ENCODE results near the gene CARMIL3. TPM values are rescaled to one million over a fixed set of nuclear protein-coding genes. Genes with fewer than 3 reads are reported as not detected.

The CARMIL3 gene
- total and polyA plus RNA-seq, 2 of the 4 experiments (the other 2 are of a cell fraction), result under 0.01 TPM; not detected in 1

- Histone ChIP-seq H4K20me1 (ENCODE audit: insufficient read depth, low read length) (no peaks in the 10 kb centered on the region), H2AK9ac (replicated peaks; ENCODE audit: low read depth, low read length, poor library complexity) (peak overlapping the region; percentile 79), H3K79me1 (ENCODE audit: low read depth in 1 of 2, low read length in 2 of 2) (peaks cover 10 to 16% of the 10 kb centered on the region in 2 experiments; a peak in 2 of 4 replicates), H3K4ac (ENCODE audit: low read depth, low read length) (peak overlapping the region; percentile 86), H4K5ac (ENCODE audit: low read depth, low read length) (peak overlapping the region; percentile 81), H3K4me2 (ENCODE audit: low read depth, low read length) (peak overlapping the region; percentile 89), H3K9me3 (ENCODE audit: control insufficient read depth, insufficient read depth, low read length) (no peaks in the 10 kb centered on the region), H2BK20ac (ENCODE audit: low read depth, low read length) (no peak overlapping the region), H2BK15ac (ENCODE audit: low read depth, low read length) (peak overlapping the region; percentile 12; the same call in 1 of the 3 replicates), H3K36me3 (ENCODE audit: control insufficient read depth, insufficient read depth, low read length) (peaks cover 18% of the 10 kb centered on the region), H2AK5ac (ENCODE audit: low read depth, low read length) (no peak overlapping the region), H3K27ac (ENCODE audit: insufficient read depth, low read length) (peak overlapping the region; percentile 20; the same call in 1 of the 2 replicates), H4K8ac (ENCODE audit: low read depth in 2 of 2, low read length in 2 of 2) (peak overlapping the region; percentile 35 to 86; a peak in 3 of 4 replicates), H3K56ac (ENCODE audit: extremely low read depth, insufficient read depth, low read length) (peak overlapping the region; percentile 38; the same call in 1 of the 2 replicates), H4K91ac (ENCODE audit: insufficient read depth, low read depth, low read length) (peak overlapping the region; percentile 40), H3K9ac (ENCODE audit: low read depth, low read length) (peak overlapping the region; percentile 54), H3K4me3 (ENCODE audit: insufficient read depth, low read depth, low read length) (peak overlapping the region; percentile 74), H3K23ac (ENCODE audit: low read depth, low read length) (peak overlapping the region; percentile 33; the same call in 1 of the 2 replicates), H3K4me1 (ENCODE audit: control insufficient read depth, insufficient read depth, low read length) (peaks cover 3% of the 10 kb centered on the region; the same call in 1 of the 2 replicates), H3K27me3 (ENCODE audit: control insufficient read depth, insufficient read depth, low read length) (no peaks in the 10 kb centered on the region), H3K9me1 (ENCODE audit: insufficient read depth, low read length) (peaks cover 8% of the 10 kb centered on the region; the same call in 1 of the 2 replicates), H3K18ac (ENCODE audit: low read depth, low read length) (peak overlapping the region; percentile 49; the same call in 1 of the 2 replicates), H2BK5ac (ENCODE audit: low read depth, low read length, poor library complexity, severe bottlenecking) (peak overlapping the region; percentile 28), H3K14ac (replicated peaks; ENCODE audit: low read depth, low read length) (peak overlapping the region; percentile 62), H2BK120ac (ENCODE audit: low read depth, low read length) (peak overlapping the region; percentile 36; the same call in 1 of the 2 replicates), H2AFZ (replicated peaks; ENCODE audit: low read length, poor library complexity) (peak overlapping the region; percentile 94)
- ChIA-PET POLR2A (ENCODE audit: unreplicated experiment) (no interaction called here), CTCF (interaction anchor here (0.5 kb wide), 1 partner anchor 181 kb away, joined by 3 read pairs; no protein-coding TSS in a partner anchor)
- in situ Hi-C loops (cut with MboI; ENCODE audit: low sequenced_read_pairs) (no loop called here), dilution Hi-C loops (cut with HindIII; ENCODE audit: low sequenced_read_pairs, unreplicated experiment) (no loop called here), intact Hi-C loops (cut with micrococcal nuclease) (loop anchor here (2.0 kb wide), 1 partner anchor 25 kb away; the partner anchor contains the start of gene EMC9)
- BruUV-seq (replicated peaks), result TSS peak; percentile 44
- DNase-seq (no peak), ATAC-seq (ENCODE audit: low read depth) (no peak)
- 0% methylated on average over 2 of the region's 14 CpGs; no CpG with 5 or more reads in 1 of the 2 experiments for WGBS, 2 experiments (ENCODE audit: extremely low coverage in 2 of 2, insufficient read length in 1 of 2)
- TF ChIP-seq MAFK (IDR thresholded peaks at IDR 0.05; ENCODE audit: low read depth, low read length) (no peak), ELK1 (IDR thresholded peaks at IDR 0.05; ENCODE audit: borderline replicate concordance, low read depth, low read length) (no peak), CTCF (conservative IDR thresholded peaks at IDR 0.05; ENCODE audit: low read depth, low read length) (no peak), NFE2L2 (IDR thresholded peaks at IDR 0.05; ENCODE audit: low read depth, low read length) (no peak), RCOR1 (IDR thresholded peaks at IDR 0.05; ENCODE audit: insufficient replicate concordance, low read length) (no peak), POLR2A (IDR thresholded peaks at IDR 0.05; ENCODE audit: low read depth, low read length) (no peak), SMC3 (IDR thresholded peaks at IDR 0.05; ENCODE audit: low read depth, low read length) (no peak), MAZ (IDR thresholded peaks at IDR 0.05; ENCODE audit: borderline replicate concordance, low read depth, low read length) (no peak), CEBPB (IDR thresholded peaks at IDR 0.05; ENCODE audit: low read depth, low read length) (no peak), CHD1 (IDR thresholded peaks at IDR 0.05; ENCODE audit: low read depth, low read length) (no peak), MXI1 (IDR thresholded peaks at IDR 0.05; ENCODE audit: borderline replicate concordance, low read depth, low read length) (no peak), FOS (IDR thresholded peaks at IDR 0.05; ENCODE audit: low read depth, low read length) (no peak), RAD21 (IDR thresholded peaks at IDR 0.05; ENCODE audit: low read length) (no peak), RFX5 (IDR thresholded peaks at IDR 0.05; ENCODE audit: low read depth, low read length) (no peak)
Measured at GRCh38 chr14:24115422-24116127, 63.8 kb downstream of the CARMIL3 start.

Measured in IMR-90 (cell line).